ENCODE measurements around the gene FANCD2. TPM values are rescaled to one million over a fixed set of nuclear protein-coding genes. Genes with fewer than 3 reads are reported as not detected.

The FANCD2 gene
- total RNA-seq: 8.4 and 20.5 TPM in 2 replicates

GRCh38 chr3:10026084-10026890 lies at the start of gene FANCD2:
Gene FANCD2, plus strand, starts transcription at chr3:10026437. Its CDS starts 2,221 bp downstream, at chr3:10028658.

GRCh38 chr3:10108091-10108490 lies 81.9 kb downstream of the FANCD2 start, which contains the start of gene FANCD2OS:
Gene FANCD2OS, minus strand, starts transcription at chr3:10108255. Its CDS starts 3,481 bp downstream, at chr3:10104774.

GRCh38 chr3:10115326-10116137 lies 89.3 kb downstream of the FANCD2 start, which contains the start of gene BRK1:
Gene BRK1, plus strand, starts transcription at chr3:10115675. Its CDS starts 27 bp downstream, at chr3:10115702.

Other genes with a start within 250 kb of the FANCD2 start
- 89.3 and 110 TPM in 2 replicates for gene TADA3, start 234.0 kb upstream of the FANCD2 start, total RNA-seq
- gene ARPC4, start 233.4 kb upstream of the FANCD2 start, total RNA-seq: 174 and 226 TPM in 2 replicates
- gene TTLL3, start 216.2 kb upstream of the FANCD2 start, total RNA-seq: 6.0 and 6.3 TPM in 2 replicates
- 46.5 and 67.4 TPM in 2 replicates for gene RPUSD3, start 182.4 kb upstream of the FANCD2 start, total RNA-seq
- gene CIDEC, start 146.2 kb upstream of the FANCD2 start, total RNA-seq: not detected in 2 replicates
- 37.6 and 63.4 TPM in 2 replicates for gene JAGN1, start 135.8 kb upstream of the FANCD2 start, total RNA-seq
- 10.8 and 19.7 TPM in 2 replicates for gene IL17RE, start 123.6 kb upstream of the FANCD2 start, total RNA-seq
- 29.7 and 36.6 TPM in 2 replicates for gene IL17RC, start 109.3 kb upstream of the FANCD2 start, total RNA-seq
- 23.1 and 59.0 TPM in 2 replicates for gene CRELD1, start 92.6 kb upstream of the FANCD2 start, total RNA-seq
- 0.80 and 1.1 TPM in 2 replicates for gene PRRT3, start 74.0 kb upstream of the FANCD2 start, total RNA-seq
- gene EMC3, start 39.6 kb upstream of the FANCD2 start, total RNA-seq: 37.2 and 39.0 TPM in 2 replicates
- not detected in 2 replicates for gene FANCD2OS, start 81.8 kb downstream of the FANCD2 start, total RNA-seq
- 126 and 161 TPM in 2 replicates for gene BRK1, start 89.2 kb downstream of the FANCD2 start, total RNA-seq
- gene VHL, start 115.3 kb downstream of the FANCD2 start, total RNA-seq: 27.1 and 38.8 TPM in 2 replicates
- gene IRAK2, start 138.5 kb downstream of the FANCD2 start, total RNA-seq: 7.9 and 29.7 TPM in 2 replicates
- gene TATDN2, start 222.0 kb downstream of the FANCD2 start, total RNA-seq: 8.7 and 10.5 TPM in 2 replicates

Measured in hair follicular keratinocyte (primary cell).